ENCODE measurements around the gene MTX2.

DNA sequence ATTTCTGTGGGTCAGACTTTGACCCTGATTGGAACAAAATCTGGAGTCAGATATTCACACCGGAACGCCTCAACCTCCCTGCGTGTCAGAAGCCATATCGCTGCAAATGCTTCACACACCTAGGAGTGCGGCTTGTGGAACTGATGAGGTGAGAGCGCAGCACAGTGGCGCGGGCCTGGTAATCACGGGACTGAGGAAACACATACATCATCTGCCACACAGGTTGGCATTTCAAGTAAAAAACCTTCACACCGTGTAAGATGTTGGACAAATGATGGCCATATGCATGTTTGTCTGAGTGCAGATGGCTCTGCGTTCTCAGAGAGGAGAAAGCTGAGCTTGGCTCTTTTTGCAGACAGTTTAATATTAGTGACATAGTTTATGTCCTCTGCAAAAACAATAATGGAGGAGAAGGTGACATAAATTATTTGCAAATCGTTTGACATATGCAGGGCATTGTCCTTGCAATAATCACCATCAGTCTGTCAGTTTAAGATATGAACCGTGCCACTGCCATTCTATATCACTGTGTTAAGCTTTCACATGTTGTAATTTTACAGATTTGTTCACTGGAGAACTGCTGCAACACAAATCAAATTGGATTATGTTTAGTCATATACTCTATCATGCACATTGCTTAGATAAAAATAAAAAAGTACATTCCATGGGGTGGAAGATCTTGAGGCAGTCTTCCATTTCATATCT lies 101.4 kb downstream of the MTX2 start:
- TF ChIP-seq, protein P1, sequence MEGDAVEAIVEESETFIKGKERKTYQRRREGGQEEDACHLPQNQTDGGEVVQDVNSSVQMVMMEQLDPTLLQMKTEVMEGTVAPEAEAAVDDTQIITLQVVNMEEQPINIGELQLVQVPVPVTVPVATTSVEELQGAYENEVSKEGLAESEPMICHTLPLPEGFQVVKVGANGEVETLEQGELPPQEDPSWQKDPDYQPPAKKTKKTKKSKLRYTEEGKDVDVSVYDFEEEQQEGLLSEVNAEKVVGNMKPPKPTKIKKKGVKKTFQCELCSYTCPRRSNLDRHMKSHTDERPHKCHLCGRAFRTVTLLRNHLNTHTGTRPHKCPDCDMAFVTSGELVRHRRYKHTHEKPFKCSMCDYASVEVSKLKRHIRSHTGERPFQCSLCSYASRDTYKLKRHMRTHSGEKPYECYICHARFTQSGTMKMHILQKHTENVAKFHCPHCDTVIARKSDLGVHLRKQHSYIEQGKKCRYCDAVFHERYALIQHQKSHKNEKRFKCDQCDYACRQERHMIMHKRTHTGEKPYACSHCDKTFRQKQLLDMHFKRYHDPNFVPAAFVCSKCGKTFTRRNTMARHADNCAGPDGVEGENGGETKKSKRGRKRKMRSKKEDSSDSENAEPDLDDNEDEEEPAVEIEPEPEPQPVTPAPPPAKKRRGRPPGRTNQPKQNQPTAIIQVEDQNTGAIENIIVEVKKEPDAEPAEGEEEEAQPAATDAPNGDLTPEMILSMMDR (IDR thresholded peaks at IDR 0.05), result no peak
- TF ChIP-seq POLR2A (IDR thresholded peaks at IDR 0.05), result no peak

Measured in lower leg skin (tissue), 3 donors.